ENCODE data around the gene KIAA1217.

- TF ChIP-seq CTCF (IDR thresholded peaks at IDR 0.05) (no peak), POLR2A (IDR thresholded peaks at IDR 0.05) (no peak)
Measured at GRCh38 chr10:24219963-24220362, 11.0 kb downstream of the KIAA1217 start.

Data from lower leg skin (tissue), 3 donors.